Measurements from ENCODE around the gene NNMT.

Gene NNMT

GRCh38 chr11:114286229-114286628 lies 10.0 kb upstream of the NNMT start:
- Histone ChIP-seq H3K27me3 (ENCODE audit: insufficient read depth, low read length) (no peaks in the 10 kb centered on the region), H3K36me3 (ENCODE audit: insufficient read depth, low read length) (no peaks in the 10 kb centered on the region), H3K4me3 (ENCODE audit: low read length) (no peak overlapping the region), H3K9me3 (ENCODE audit: insufficient read depth, low read depth, low read length) (no peaks in the 10 kb centered on the region), H3K9ac (ENCODE audit: low read depth, low read length) (no peak overlapping the region), H3K27ac (ENCODE audit: low read depth, low read length) (no peak overlapping the region), H3K4me1 (ENCODE audit: insufficient read depth, low read length) (peaks cover 19% of the 10 kb centered on the region)
- 100% methylated on average over 3 of the region's 3 CpGs for WGBS

- Histone ChIP-seq H3K4me1 (ENCODE audit: insufficient read depth, low read length) (peaks cover 19% of the 10 kb centered on the region), H3K27me3 (ENCODE audit: insufficient read depth, low read length) (no peaks in the 10 kb centered on the region), H3K9me3 (ENCODE audit: insufficient read depth, low read depth, low read length) (no peaks in the 10 kb centered on the region), H3K27ac (ENCODE audit: low read depth, low read length) (no peak overlapping the region), H3K9ac (ENCODE audit: low read depth, low read length) (no peak overlapping the region), H3K36me3 (ENCODE audit: insufficient read depth, low read length) (no peaks in the 10 kb centered on the region), H3K4me3 (ENCODE audit: low read length) (no peak overlapping the region)
- WGBS: no CpG with 5 or more reads among the region's 2 CpGs
These were observed 9.0 kb upstream of the NNMT start for GRCh38 chr11:114287154-114287553.

GRCh38 chr11:114288136-114288535 lies 8.1 kb upstream of the NNMT start:
- Histone ChIP-seq H3K27me3 (ENCODE audit: insufficient read depth, low read length) (no peaks in the 10 kb centered on the region), H3K36me3 (ENCODE audit: insufficient read depth, low read length) (no peaks in the 10 kb centered on the region), H3K9me3 (ENCODE audit: insufficient read depth, low read depth, low read length) (no peaks in the 10 kb centered on the region), H3K4me3 (ENCODE audit: low read length) (no peak overlapping the region), H3K4me1 (ENCODE audit: insufficient read depth, low read length) (peaks cover 19% of the 10 kb centered on the region), H3K9ac (ENCODE audit: low read depth, low read length) (no peak overlapping the region), H3K27ac (ENCODE audit: low read depth, low read length) (no peak overlapping the region)
- WGBS: 87% methylated on average over 2 of the region's 2 CpGs

GRCh38 chr11:114289779-114290178 lies 6.4 kb upstream of the NNMT start:
- H3K27me3 ChIP-seq (ENCODE audit: insufficient read depth, low read length): no peaks in the 10 kb centered on the region
- no peaks in the 10 kb centered on the region for H3K36me3 ChIP-seq (ENCODE audit: insufficient read depth, low read length)
- no peaks in the 10 kb centered on the region for H3K9me3 ChIP-seq (ENCODE audit: insufficient read depth, low read depth, low read length)
- 87% methylated on average over 2 of the region's 5 CpGs for WGBS
- no peak overlapping the region for H3K4me3 ChIP-seq (ENCODE audit: low read length)
- no peak overlapping the region for H3K27ac ChIP-seq (ENCODE audit: low read depth, low read length)
- peaks cover 19% of the 10 kb centered on the region for H3K4me1 ChIP-seq (ENCODE audit: insufficient read depth, low read length)
- H3K9ac ChIP-seq (ENCODE audit: low read depth, low read length): no peak overlapping the region

- 100% methylated on average over 2 of the region's 2 CpGs for WGBS
- Histone ChIP-seq H3K9me3 (ENCODE audit: insufficient read depth, low read depth, low read length) (no peaks in the 10 kb centered on the region), H3K4me3 (ENCODE audit: low read length) (no peak overlapping the region), H3K36me3 (ENCODE audit: insufficient read depth, low read length) (no peaks in the 10 kb centered on the region), H3K9ac (ENCODE audit: low read depth, low read length) (no peak overlapping the region), H3K4me1 (ENCODE audit: insufficient read depth, low read length) (peaks cover 16% of the 10 kb centered on the region), H3K27ac (ENCODE audit: low read depth, low read length) (no peak overlapping the region), H3K27me3 (ENCODE audit: insufficient read depth, low read length) (no peaks in the 10 kb centered on the region)
These were observed 5.5 kb upstream of the NNMT start for GRCh38 chr11:114290503-114291235.

- Histone ChIP-seq H3K27ac (ENCODE audit: low read depth, low read length) (no peak overlapping the region), H3K27me3 (ENCODE audit: insufficient read depth, low read length) (no peaks in the 10 kb centered on the region)
- WGBS: 92% methylated on average over 5 of the region's 5 CpGs
These were observed 4.8 kb upstream of the NNMT start for GRCh38 chr11:114291381-114291780.

GRCh38 chr11:114291842-114292680 lies 4.1 kb upstream of the NNMT start:
- 89% methylated on average over 4 of the region's 4 CpGs for WGBS
- Histone ChIP-seq H3K27me3 (ENCODE audit: insufficient read depth, low read length) (no peaks in the 10 kb centered on the region), H3K36me3 (ENCODE audit: insufficient read depth, low read length) (no peaks in the 10 kb centered on the region), H3K27ac (ENCODE audit: low read depth, low read length) (no peak overlapping the region), H3K9me3 (ENCODE audit: insufficient read depth, low read depth, low read length) (no peaks in the 10 kb centered on the region), H3K4me1 (ENCODE audit: insufficient read depth, low read length) (peaks cover 12% of the 10 kb centered on the region; the same call in 1 of the 2 replicates), H3K9ac (ENCODE audit: low read depth, low read length) (no peak overlapping the region), H3K4me3 (ENCODE audit: low read length) (no peak overlapping the region)

More at GRCh38 chr11:114291381-114291780, 4.8 kb upstream of the NNMT start:
- Histone ChIP-seq H3K36me3 (ENCODE audit: insufficient read depth, low read length) (no peaks in the 10 kb centered on the region), H3K4me1 (ENCODE audit: insufficient read depth, low read length) (peaks cover 12% of the 10 kb centered on the region; the same call in 1 of the 2 replicates), H3K9me3 (ENCODE audit: insufficient read depth, low read depth, low read length) (no peaks in the 10 kb centered on the region), H3K9ac (ENCODE audit: low read depth, low read length) (no peak overlapping the region), H3K4me3 (ENCODE audit: low read length) (no peak overlapping the region)

- H3K27me3 ChIP-seq (ENCODE audit: insufficient read depth, low read length): no peaks in the 10 kb centered on the region
- no peak overlapping the region for H3K9ac ChIP-seq (ENCODE audit: low read depth, low read length)
- H3K4me3 ChIP-seq (ENCODE audit: low read length): no peak overlapping the region
- WGBS: 100% methylated on average over 1 of the region's 1 CpG
- no peak overlapping the region for H3K27ac ChIP-seq (ENCODE audit: low read depth, low read length)
- no peaks in the 10 kb centered on the region for H3K36me3 ChIP-seq (ENCODE audit: insufficient read depth, low read length)
- H3K4me1 ChIP-seq (ENCODE audit: insufficient read depth, low read length): peaks cover 12% of the 10 kb centered on the region; the same call in 1 of the 2 replicates
- H3K9me3 ChIP-seq (ENCODE audit: insufficient read depth, low read depth, low read length): no peaks in the 10 kb centered on the region
These were observed 2.9 kb upstream of the NNMT start for GRCh38 chr11:114293201-114293711.

- Histone ChIP-seq H3K27me3 (ENCODE audit: insufficient read depth, low read length) (no peaks in the 10 kb centered on the region), H3K27ac (ENCODE audit: low read depth, low read length) (no peak overlapping the region), H3K4me3 (ENCODE audit: low read length) (no peak overlapping the region; the same call in 1 of the 2 replicates), H3K9ac (ENCODE audit: low read depth, low read length) (no peak overlapping the region; the same call in 1 of the 2 replicates), H3K36me3 (ENCODE audit: insufficient read depth, low read length) (no peaks in the 10 kb centered on the region), H3K4me1 (ENCODE audit: insufficient read depth, low read length) (no peaks in the 10 kb centered on the region), H3K9me3 (ENCODE audit: insufficient read depth, low read depth, low read length) (peaks cover 10% of the 10 kb centered on the region; the same call in 1 of the 2 replicates)
- WGBS: 93% methylated on average over 7 of the region's 7 CpGs
These were observed 590 bp downstream of the NNMT start for GRCh38 chr11:114296605-114297372.

- 88% methylated on average over 8 of the region's 8 CpGs for WGBS
- H3K9me3 ChIP-seq (ENCODE audit: insufficient read depth, low read depth, low read length): peaks cover 15% of the 10 kb centered on the region; the same call in 1 of the 2 replicates
- H3K27me3 ChIP-seq (ENCODE audit: insufficient read depth, low read length): no peaks in the 10 kb centered on the region
- no peak overlapping the region for H3K27ac ChIP-seq (ENCODE audit: low read depth, low read length)
- no peaks in the 10 kb centered on the region for H3K4me1 ChIP-seq (ENCODE audit: insufficient read depth, low read length)
- H3K9ac ChIP-seq (ENCODE audit: low read depth, low read length): no peak overlapping the region
- no peaks in the 10 kb centered on the region for H3K36me3 ChIP-seq (ENCODE audit: insufficient read depth, low read length)
- no peak overlapping the region for H3K4me3 ChIP-seq (ENCODE audit: low read length)
These were observed 1.9 kb downstream of the NNMT start for GRCh38 chr11:114297806-114298709.

Measured in HUES64 (cell line).